Activated T-cell treated with anti-CD3 and anti-CD28 coated beads for 48 hours (primary cell): ENCODE data around the gene RPS4Y1.
"Not testable (repeated sequence)": the region's sequence is repeated elsewhere in the genome, so short reads cannot be mapped to it uniquely, and the experiment has no call there.

Experiments used
- DNase-seq: peaks from one replicate; pipeline ENCODE4 v3.0.0-alpha.2; 2020; ENCODE audit warnings: low read depth

The RPS4Y1 gene

GRCh38 chrY:2841471-2841893, at the start of gene RPS4Y1:
RPS4Y1 (plus strand) TSS chrY:2841602; CDS start chrY:2841625, 23 bp downstream.
- DNase-seq = peak; percentile 16

GRCh38 chrY:2796977-2797523, 44.4 kb upstream of the RPS4Y1 start:
- DNase-seq = no peak

- DNase-seq = no peak
These were observed 43.4 kb upstream of the RPS4Y1 start for GRCh38 chrY:2797991-2798390.

GRCh38 chrY:2800246-2800645, 41.2 kb upstream of the RPS4Y1 start:
- no peak for DNase-seq

GRCh38 chrY:2817146-2817896, 24.1 kb upstream of the RPS4Y1 start:
- not testable (repeated sequence) for DNase-seq

- DNase-seq = no peak
These were observed 16.9 kb upstream of the RPS4Y1 start for GRCh38 chrY:2824471-2824870.

- no peak for DNase-seq
These were observed 12.9 kb upstream of the RPS4Y1 start for GRCh38 chrY:2828497-2828896.

GRCh38 chrY:2835230-2835629, 6.2 kb upstream of the RPS4Y1 start:
- no peak for DNase-seq

- no peak for DNase-seq
These were observed 4.3 kb upstream of the RPS4Y1 start for GRCh38 chrY:2837078-2837477.

GRCh38 chrY:2837932-2838331, 3.5 kb upstream of the RPS4Y1 start:
- DNase-seq = no peak

- DNase-seq = no peak
These were observed 5.4 kb downstream of the RPS4Y1 start for GRCh38 chrY:2846791-2847190.

- no peak for DNase-seq
These were observed 7.0 kb downstream of the RPS4Y1 start for GRCh38 chrY:2848384-2848783.

- DNase-seq = no peak
These were observed 8.0 kb downstream of the RPS4Y1 start for GRCh38 chrY:2849368-2849767.

- DNase-seq = no peak
These were observed 12.9 kb downstream of the RPS4Y1 start for GRCh38 chrY:2854145-2854774.

GRCh38 chrY:2857068-2857467, 15.7 kb downstream of the RPS4Y1 start:
- no peak for DNase-seq

GRCh38 chrY:2857686-2858085, 16.3 kb downstream of the RPS4Y1 start:
- DNase-seq = no peak

GRCh38 chrY:2859782-2860181, 18.4 kb downstream of the RPS4Y1 start:
- no peak for DNase-seq

- DNase-seq = no peak
These were observed 19.1 kb downstream of the RPS4Y1 start for GRCh38 chrY:2860511-2860910.

GRCh38 chrY:2866581-2866980, 25.2 kb downstream of the RPS4Y1 start:
- no peak for DNase-seq

- DNase-seq = no peak
These were observed 26.1 kb downstream of the RPS4Y1 start for GRCh38 chrY:2867469-2867868.

- no peak for DNase-seq
These were observed 26.7 kb downstream of the RPS4Y1 start for GRCh38 chrY:2868035-2868607.

GRCh38 chrY:2872234-2872633, 30.8 kb downstream of the RPS4Y1 start:
- not testable (repeated sequence) for DNase-seq

- no peak for DNase-seq
These were observed 32.8 kb downstream of the RPS4Y1 start for GRCh38 chrY:2874211-2874610.
